ELR (cell line): ENCODE results near the gene JMJD6.

Source experiments
- DNase-seq: peaks from one replicate; pipeline ENCODE4 v3.0.0-alpha.2; 2015; ENCODE audit warnings: low read depth

JMJD6 gene

DNA sequence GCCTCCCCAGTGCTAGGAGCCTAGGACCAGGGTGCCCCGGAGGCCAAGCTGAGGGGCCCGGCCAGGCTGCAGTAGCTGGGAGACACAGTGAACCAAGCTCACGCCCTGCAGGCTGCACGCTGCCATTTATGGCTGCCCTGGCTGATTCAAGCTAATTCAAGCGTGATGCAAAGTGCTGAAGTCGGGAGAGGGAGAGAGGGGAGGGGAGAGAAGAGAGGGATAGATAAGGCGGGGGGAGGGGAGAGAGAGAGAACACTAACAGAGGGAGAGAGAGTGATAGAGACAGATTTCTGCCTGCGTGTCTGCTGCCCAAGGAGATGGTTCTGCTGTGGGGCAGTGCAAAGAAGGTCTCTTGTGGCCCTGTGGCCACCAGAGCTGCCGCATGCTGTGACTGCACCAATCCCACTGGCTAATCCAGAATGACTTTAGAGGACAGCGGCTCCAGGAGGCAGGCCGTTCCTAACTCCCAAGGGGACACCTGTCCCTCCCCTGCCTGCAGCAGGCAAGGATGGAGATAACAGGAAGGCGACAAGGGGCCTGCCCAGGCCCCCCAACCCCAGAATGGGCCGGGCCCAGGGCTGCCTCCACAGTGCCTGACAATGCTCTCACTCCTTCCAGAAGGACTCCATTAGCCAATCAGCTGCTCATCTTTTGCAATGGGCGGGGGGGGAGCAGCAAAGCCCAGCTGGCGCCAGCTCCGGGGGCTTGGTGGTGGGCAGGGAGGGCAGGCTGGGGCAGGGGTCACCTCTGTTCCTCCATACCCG, 28.5 kb downstream of the JMJD6 start:
- no peak for DNase-seq

DNA sequence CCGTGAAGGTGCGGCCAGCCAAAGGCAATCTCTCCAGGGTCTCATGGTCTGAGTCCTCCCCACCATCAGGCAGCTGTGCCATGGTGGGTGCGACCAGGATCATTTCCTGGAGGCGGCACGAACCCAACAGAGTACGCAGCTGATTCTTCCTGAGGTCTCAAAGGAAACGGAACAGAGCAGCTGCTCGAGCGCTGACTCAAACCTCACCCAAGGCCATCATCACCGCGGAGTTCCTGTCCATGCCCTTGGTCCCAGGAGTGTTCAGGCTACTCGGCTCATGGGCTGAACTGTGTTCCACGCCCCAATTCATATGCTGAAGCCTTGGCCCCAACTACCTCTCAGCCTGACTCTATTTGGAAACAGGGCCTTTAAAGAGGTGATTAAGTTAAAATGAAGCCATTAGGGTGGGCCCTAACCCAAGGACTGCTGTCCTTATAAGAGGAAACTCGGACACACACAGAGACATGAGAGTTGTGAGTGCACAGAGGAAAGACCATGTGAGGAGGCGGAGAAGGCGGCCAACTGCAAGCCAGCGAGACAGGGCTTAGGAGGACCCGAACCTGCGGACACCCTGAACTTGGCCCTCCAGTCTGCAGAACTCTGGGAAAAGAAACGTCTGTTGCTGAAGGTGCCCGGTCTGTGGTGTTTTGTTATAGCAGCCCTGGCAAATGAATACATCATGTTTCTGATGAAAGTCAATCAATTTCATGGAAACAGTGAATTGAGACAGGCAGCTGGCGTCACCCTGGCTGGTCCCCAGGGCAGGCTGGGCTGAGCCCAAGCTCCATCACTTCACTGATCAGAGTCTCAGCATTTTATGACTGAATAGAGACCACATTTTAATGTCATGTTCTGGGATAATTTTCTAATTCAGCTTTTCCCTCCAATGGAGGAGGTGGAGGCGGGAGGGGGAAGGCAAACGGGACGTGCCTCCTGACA, 29.4 kb downstream of the JMJD6 start:
- DNase-seq = peak; percentile 45

DNA sequence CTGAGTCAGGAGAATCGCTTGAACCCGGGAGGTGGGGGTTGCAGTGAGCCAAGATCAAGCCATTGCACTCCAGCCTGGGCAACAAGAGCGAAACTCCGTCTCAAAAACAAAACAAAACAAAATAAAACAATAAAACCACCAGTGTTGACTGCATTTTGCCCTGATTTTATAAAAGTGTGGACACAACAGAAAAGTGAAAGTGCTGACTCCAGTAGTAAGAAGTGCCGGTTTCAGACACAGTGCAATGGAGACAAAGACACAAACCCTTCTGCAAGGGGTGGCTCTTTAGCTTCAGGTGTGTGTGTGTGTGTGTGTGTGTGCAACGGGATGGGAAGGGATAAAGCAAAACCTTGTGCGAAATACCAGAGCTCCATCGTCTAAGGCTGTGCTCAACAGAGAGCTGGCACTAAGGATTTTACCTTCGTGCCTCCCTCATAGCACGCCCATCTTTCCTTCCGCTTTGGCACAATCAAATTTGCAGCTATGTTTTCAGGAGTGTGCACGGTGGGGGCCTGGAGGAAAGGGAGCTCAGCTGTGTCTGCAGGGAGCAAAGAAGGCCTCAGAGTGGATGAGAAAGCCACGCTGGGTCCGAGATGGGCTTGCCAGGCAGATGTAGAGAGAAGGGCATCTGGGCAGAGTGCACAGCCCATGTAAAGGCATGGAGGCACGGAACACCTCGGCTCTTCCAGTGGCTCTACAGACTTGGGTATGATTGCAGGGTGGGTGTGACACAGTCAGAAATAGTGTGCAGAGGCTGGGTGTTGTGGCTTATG, 31.2 kb downstream of the JMJD6 start:
- DNase-seq = no peak

DNA sequence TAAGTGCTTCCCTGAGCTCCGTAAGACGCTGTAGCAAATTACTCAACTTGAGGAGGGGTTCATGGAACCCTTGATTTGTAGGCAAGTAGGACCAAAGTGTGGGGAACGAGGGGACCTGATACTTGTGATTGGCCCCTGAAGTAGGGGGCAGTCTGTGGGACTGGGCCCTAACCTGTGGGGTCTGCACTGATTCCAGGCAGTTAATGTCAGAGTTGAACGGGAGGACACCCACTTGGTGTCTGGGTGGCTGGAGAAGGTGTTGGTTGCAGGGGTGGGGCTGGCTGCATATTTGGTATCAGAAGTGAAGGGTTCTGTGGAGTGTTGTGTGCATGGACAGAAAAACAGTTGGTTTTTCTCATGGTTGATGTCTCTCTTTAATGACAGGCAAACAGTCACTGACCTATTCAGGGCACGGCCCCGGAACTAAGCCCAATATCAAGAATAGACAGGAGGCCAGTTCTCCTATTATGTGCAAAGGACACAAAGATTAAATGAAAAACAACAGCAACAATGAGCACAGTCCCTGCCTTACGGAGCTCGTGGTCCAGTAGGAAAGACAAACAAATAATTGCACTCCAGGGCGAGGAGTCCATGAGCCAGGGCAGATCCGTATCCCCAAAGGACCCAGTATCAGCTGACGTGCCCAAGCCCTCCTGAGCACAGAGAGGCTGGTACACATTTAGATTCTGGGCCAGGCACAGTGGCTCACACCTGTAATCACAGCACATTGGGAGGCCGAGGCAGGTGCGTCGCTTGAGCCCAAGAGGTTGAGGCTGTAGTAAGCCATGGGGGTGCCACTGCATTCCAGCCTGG, 34.8 kb downstream of the JMJD6 start:
- no peak for DNase-seq

DNA sequence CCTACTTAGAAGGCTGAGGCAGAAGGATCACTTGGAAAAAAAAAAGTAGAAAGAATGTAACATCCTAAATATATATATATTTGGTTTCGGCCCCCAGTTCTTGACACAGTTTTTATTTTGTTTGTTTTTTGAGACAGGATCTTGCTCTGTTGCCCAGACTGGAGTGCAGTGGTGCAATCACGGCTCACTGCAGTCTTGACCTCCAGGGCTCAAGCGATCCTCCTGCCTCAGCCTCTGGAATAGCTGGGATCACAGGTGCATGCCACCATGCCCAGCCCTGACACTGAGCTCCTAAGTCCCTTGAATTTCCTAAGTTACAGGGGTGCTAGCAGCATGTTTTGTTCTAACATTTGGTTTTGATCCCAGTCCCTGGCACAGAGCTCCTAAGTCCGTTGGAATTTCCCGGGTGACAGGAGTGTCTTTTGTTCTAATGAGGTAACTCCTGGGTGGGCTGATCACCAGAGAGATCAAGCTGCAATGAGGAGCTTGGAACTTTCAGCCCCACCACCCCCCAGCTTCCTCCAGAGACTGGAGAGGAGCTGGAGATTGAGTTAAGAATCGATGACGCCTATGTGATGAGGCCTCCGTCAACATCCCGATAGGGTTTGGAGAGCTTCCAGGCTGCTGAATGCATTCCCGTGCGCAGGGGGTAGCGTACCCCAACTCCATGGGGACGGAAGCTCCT, 35.7 kb downstream of the JMJD6 start:
- DNase-seq = no peak

DNA sequence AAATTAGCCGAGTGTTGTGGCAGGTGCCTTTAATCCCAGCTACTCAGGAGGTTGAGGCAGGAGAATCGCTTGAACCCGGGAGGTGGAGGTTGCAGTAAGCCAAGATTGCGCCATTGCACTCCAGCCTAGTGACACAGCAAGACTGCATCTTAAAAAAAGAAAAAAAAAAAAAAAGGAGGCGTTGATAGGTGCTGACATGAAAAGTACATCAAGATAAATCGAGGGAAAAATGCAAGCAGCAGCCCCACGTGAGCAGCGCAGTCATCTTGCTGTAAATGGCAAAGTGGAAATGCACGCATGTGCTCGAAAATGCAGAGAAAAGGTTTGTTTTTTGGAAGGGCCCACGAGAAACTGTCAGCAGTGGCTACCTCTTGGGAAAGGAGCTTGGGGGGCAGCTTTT, 36.5 kb downstream of the JMJD6 start:
- no peak for DNase-seq

DNA sequence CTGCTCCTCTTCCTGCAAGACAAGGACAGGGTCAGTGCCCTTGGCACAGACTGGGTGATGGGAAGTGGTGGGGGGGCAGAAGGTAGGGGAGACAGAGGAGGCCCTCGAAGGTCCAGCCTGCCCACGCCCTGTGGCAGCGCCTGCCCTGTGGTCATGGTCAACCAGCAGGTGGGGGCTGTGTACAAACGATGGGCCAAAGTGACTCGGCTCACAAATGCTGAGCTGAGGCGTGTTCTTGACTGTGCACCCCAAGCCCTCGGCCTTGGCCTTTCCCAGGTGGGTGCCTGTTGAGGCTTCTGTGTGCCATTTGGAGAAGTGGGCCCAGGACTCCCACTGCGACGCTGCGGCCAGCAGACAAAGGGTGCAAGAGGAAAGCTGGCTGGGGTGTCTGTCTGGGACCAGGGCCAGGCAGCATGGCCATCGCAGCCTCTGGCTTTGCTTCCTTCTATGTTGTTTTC, 38.2 kb downstream of the JMJD6 start:
- DNase-seq = peak; percentile 62

DNA sequence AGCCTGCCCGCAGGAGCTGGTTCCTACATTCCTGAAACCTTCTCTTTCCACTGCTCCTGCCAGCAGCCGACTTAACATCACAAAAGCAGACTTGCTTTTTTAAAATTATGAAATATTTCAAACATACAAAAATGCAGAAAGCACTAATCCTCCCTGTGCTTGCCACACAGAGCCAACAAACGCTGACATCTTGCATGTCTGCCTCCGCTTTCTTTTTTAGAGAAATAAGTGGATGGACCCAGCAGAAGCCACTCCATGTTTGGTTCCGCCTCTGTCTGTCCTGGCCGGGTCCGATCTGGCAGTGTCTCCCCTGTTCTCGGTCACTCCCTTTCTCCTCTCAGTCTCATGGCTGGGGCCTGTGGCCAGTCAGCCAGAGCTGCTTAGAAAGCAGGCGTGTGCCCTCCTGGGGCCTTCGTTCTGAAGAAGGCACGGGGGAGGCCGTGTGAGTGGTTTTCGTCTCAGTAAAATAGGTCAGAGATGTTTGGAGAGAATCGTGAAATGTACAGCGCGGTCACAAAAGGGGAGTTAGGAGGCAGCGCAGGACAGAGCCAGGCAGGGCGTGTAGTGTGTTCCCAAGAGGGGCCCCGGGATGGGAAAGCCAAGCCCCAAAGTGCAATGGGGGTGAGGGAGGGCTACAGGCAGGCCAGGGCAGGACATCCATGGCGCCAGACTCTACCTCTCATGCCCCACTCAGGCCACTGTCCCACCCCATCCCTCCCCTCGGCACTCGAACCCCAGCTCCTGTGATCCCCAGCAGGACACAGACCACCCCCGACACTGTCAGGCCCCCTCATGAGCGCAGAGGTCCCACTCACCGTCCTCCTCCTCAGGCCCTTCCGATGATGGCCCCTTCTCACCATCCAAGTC, 38.9 kb downstream of the JMJD6 start:
- no peak for DNase-seq

DNA sequence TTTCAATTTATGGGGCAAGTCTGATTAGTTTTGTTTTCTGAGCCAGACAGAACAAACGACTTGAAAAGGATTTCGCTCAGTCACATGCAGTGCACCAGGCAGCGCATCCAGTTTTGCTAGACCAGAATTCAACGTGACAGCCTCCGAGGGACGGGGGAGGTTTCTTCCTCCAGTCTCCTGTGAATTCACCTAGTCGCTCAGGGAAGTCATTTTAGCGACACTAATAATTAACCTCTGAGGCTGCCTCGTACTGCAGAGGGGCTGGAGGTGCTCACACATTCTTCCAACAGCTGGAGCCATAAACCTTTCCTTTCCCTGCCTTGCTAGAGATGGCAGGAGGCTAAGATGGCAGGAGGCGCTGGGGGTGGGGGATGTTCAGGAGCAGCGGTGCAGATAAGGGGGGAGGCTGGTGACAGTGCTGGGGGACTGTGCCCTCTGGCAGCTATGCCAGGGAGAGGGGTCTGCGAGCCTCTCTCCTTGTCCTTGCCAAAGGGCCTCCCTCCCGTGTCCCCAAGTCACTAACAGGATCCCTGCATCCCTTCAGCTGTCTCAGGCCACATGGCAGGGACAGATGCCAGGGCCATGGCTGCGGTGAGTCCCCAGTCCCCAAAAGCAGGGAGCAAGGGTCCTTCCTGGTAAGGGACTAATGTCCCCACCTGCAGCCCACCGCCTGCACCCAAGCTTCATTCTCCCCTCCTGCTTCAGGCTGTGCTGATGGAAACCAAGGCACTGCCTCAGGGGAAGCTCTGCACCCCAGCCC, 39.7 kb downstream of the JMJD6 start:
- no peak for DNase-seq

DNA sequence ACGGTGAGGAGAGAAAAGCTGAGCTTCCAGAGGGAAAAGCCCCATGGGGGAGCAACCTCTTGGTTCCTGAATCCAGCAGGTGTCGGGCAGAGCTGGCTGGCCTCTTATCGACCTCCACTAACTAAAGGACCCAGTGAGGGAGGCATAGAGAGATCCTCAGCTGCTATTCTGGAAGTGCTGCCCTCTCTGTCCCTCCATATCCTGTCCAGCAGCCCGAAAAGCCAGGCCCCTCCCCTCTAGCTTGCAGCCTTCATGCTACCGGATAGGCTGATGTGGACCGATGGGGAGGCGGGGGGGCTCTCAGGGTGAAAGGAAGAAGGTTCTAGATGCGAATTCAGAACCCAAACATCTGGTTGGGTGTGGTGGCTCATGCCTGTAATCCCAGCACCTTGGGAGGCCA, 40.6 kb downstream of the JMJD6 start:
- no peak for DNase-seq

DNA sequence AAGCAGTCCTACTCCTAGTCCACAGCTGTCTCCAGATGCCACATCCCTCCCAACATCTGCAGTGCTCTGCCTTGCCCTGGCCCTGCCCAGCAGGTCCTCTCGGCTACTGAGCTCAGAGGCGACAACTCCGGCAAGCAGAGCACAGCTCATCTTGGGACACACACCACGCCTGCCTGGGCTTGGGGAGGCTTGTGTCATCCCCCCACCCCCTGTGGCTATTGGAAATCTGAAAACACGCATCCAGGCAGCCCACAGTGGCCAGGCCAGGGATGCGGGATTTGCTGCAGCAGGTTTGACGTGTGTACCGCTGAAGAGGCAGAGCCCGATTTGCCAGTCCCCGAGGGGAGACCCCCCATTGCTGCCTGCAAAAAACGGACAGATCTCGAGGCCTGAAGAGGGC, 41.0 kb downstream of the JMJD6 start:
- no peak for DNase-seq

DNA sequence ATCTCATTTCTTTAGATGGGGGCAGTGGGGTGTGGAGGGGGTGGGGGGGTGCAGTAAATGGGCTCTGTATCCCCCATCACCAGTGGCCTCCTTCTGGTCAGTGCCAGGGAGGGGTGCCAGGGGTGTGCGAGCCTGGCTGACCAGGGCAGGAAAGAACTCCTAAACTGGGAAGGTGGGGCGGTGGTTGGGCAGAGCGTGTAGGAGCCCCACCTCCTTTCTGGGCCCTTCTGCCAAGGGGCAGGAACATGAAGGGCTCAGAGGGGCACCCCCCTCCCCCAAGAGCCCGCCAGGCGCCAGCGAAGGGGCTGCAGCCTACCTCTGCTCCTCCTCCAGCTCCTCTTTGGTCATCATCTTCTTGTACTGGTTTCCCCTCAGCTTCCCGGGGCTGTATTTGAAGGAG, 41.6 kb downstream of the JMJD6 start:
- DNase-seq = no peak

DNA sequence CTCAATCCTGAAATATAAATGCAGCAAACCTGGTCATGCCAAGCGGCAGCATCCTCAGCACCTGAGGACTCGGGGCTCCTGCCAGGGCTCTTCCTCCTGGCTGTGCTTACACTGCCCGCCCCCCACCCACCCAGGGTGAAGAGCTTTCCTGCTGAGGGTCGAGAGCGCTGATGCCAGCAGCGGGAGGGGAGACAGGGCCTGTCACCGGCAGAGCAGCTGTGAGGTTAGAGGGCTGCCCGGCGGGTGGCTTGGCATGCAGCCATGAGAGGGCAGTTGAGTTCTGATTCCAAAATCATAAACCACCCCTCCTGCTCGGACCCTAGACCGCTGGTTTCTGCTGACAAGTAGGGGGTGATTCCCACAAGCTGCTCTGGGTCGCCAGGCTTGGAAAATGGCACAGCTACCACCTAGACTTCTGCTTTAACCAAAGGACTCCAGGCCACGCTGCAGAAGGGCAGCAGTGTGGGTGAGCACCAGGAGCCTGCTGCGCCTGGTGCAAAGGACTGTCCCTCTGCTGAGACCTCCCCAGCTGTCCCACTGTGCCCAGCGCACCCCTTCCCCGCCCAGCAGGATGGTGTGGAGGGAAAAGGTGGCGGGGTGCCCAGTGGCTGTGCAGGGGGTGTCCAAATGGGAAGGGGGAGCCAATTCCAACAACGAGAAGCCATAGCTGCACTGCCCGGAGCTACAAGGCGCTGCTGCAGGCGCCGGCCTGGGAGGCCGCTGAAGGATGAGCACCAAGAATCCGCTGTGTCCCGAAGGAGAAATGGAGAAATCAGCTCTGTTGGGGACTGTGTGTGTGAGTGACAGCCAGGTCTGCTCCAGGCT, 42.3 kb downstream of the JMJD6 start:
- DNase-seq = no peak

DNA sequence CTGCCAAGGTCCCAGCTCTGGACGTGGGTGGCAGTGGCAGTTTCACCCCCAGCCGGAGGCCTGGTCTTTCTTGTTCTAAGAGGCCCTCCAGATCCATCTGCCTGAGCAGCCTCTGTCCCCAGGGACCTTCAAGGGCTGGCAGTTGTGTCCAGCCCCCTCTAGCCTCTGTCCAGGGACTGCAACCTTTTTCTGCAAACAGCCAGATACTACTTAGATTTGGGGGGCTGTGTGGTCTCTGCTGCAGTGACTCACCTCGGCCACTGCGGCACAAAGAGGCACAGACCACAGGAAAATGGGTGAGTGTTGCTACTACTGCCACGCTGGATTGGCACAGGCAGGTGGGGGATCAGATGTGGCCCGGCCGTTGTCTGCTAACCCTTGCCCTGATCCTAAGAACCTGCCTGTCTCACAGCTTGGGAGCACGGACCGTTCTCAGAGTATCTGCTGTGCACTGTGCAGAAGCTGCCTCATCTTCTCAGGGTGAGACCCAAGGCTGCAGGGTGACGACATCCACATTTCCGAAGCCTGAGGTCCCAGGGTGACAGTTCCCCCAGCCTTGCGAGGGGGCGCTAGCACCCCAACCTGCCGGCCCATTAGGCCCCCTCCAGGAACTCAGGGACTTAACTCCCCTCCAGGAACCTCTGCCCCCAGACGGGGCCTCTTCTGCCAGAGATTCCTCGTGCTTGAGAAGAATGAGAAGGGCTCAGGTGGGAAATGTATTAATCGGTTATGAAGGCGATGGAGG, 43.2 kb downstream of the JMJD6 start:
- DNase-seq = no peak

DNA sequence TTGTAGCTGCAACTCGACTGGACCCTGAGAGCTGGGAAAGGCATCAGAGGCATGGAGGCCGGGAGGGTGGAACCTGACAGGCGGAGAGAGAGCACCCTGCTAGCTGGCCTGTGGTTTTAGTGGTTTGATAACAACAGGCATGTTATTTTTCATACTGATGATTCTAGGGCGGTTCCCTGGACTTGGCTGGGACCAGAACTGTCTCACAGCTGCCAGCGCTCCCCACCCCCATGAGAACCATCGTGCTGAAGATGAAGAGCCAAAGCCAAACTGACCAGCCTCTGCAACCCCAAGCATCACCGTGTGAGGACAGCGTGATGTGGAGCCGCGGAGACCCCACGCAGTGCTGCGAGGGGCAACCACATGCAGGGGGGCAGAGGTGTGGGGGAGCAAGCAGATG, 44.1 kb downstream of the JMJD6 start:
- no peak for DNase-seq

DNA sequence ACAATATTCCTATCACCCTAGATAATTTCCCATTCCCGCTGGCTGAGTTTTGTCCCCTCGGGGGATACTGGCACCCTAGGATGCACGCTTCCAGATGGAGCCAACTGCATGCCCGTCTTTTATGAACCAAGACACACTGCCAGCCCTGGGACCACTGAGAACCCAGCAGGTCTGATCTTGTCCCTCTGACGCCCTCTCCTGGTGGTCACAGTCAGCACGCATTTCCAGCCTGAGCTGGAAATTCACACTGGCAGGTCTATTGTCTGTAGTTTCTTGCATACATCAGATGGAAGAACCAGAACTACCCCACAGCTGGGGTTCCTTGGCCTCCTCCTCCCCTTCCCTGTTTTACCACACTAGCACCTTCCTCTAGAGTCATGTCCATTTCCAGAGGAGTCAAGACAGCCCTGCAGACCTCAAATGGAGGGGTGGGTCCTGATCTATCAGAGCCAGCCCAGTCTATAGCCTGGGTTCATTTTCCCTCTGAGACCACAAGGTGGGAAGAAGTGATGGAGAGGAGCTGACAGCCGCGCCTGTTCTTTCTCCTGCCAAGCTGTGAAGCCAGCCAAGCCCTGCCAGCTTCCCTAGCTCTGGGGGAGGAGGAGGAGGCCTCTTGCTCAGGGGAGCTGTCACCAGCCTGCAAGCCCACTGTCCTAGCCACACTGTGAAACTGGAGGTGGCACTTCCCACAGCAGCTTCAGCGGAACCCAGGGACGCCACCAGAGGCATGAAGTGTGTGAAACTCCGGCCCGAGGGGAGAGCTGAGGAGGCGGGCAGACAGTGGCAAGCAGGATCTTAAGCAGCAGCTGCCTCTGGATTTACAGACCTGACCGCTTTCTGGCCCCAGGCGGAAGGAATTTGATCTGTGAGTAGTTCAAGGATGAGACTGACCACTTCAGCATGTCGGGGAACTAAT, 44.9 kb downstream of the JMJD6 start:
- peak; percentile 77 for DNase-seq
